A673 (cell line): ENCODE results near the gene NRG3. TPM values are rescaled to one million over a fixed set of nuclear protein-coding genes. Genes with fewer than 3 reads are reported as not detected.

Experiments used
- BruUV-seq: library from RNA; stranded (reverse); fragments of 400-500 nt; replicated peaks from 2 replicates; lab custom pipeline; 2021; lab: Mats Ljungman, UMichigan
- CTCF ChIA-PET: fragments of 300-600 bp; sonication (Branson Sonifier 250); formaldehyde crosslinking; loops from one replicate; lab custom pipeline; 2022; ENCODE audit warnings: antibody characterized with exemption; lab: Charles Lee
- POLR2A ChIA-PET: fragments of 300-600 bp; sonication (Branson Sonifier 250); formaldehyde crosslinking; loops from one replicate; lab custom pipeline; 2022; ENCODE audit warnings: antibody characterized with exemption; ENCODE audit not compliant: low non-redundant PET; lab: Charles Lee
- DNase-seq: peaks from one replicate; pipeline ENCODE4 v3.0.0-alpha.2; 2015; ENCODE audit warnings: low spot score
- H3K27ac ChIP-seq: fragments of 200-600 bp; sonication (generic); 2 replicates; pipeline ENCODE4 v1.5.1; 2016; ENCODE audit warnings: mixed run types, low read depth, mild to moderate bottlenecking, mixed read lengths, antibody characterized with exemption, low read length; ENCODE audit not compliant: poor library complexity, severe bottlenecking
- H3K27me3 ChIP-seq: fragments of 200-600 bp; sonication (generic); replicated peaks from 2 replicates; pipeline ENCODE4 v1.6.1; 2017; ENCODE audit warnings: mixed run types, low read depth, mild to moderate bottlenecking, mixed read lengths, antibody characterized with exemption, low read length; ENCODE audit not compliant: insufficient read depth, poor library complexity
- H3K36me3 ChIP-seq: fragments of 200-600 bp; sonication (generic); 2 replicates; pipeline ENCODE4 v1.6.1; 2016; ENCODE audit warnings: mixed run types, mild to moderate bottlenecking, mixed read lengths, antibody characterized with exemption, low read length; ENCODE audit not compliant: insufficient read depth, poor library complexity, severe bottlenecking
- H3K4me1 ChIP-seq: fragments of 200-600 bp; sonication (generic); 2 replicates; pipeline ENCODE4 v1.6.1; 2017; ENCODE audit warnings: mixed run types, mild to moderate bottlenecking, mixed read lengths, antibody characterized with exemption, low read length; ENCODE audit not compliant: insufficient read depth, poor library complexity, severe bottlenecking
- H3K4me3 ChIP-seq: fragments of 200-600 bp; sonication (generic); 2 replicates; pipeline ENCODE4 v1.5.1; 2016; ENCODE audit warnings: low read depth, mixed run types, mild to moderate bottlenecking, mixed read lengths, low read length; ENCODE audit not compliant: poor library complexity, severe bottlenecking
- H3K9me3 ChIP-seq: fragments of 200-600 bp; sonication (generic); 2 replicates; pipeline ENCODE4 v1.6.1; 2016; ENCODE audit warnings: mixed run types, low read depth, mild to moderate bottlenecking, mixed read lengths, antibody characterized with exemption, low read length; ENCODE audit not compliant: poor library complexity, severe bottlenecking
- CTCF ChIP-seq: fragments of 300-800, 200-600 bp; sonication (generic); conservative IDR thresholded peaks from 2 replicates; pipeline ENCODE4 v1.5.1; 2017; ENCODE audit warnings: low read depth, mild to moderate bottlenecking, antibody characterized with exemption, low read length, moderate library complexity, mixed read lengths
- EZH2 ChIP-seq: fragments of 200-600 bp; sonication (generic); IDR thresholded peaks from 2 replicates; pipeline ENCODE4 v1.6.1; 2017; ENCODE audit warnings: borderline replicate concordance, low read depth, mild to moderate bottlenecking, mixed read lengths, antibody characterized with exemption, low read length; ENCODE audit not compliant: poor library complexity, severe bottlenecking
- intact Hi-C: fragments of 100-400 bp; cut with micrococcal nuclease; formaldehyde crosslinking; loops from one replicate; pipeline ENCODE4 v1.10.0; 2022; ENCODE audit not compliant: unreplicated experiment
- total RNA-seq: library from RNA; stranded (reverse); gene quantifications from 2 replicates; pipeline ENCODE4 v1.2.3, GENCODE V29; 2021

NRG3 gene
- total RNA-seq, 1 experiment from 2014 or later, result not detected

GRCh38 chr10:82394122-82394521 lies 519.1 kb downstream of the NRG3 start:
- CTCF ChIA-PET, result no interaction called here
- intact Hi-C loops, result no loop called here

GRCh38 chr10:82394987-82395386 lies 520.0 kb downstream of the NRG3 start:
- TF ChIP-seq CTCF (no peak), EZH2 (no peak)

More at GRCh38 chr10:82394122-82394521, 519.1 kb downstream of the NRG3 start:
- Histone ChIP-seq H3K27ac (no peak overlapping the region), H3K4me3 (no peak overlapping the region), H3K27me3 (no peaks in the 10 kb centered on the region), H3K9me3 (peaks cover 6% of the 10 kb centered on the region), H3K4me1 (no peaks in the 10 kb centered on the region), H3K36me3 (no peaks in the 10 kb centered on the region)
- no peak for DNase-seq
- no TSS peak for BruUV-seq
- POLR2A ChIA-PET, result no interaction called here
- no peak for TF ChIP-seq EZH2
- no peak for TF ChIP-seq CTCF

GRCh38 chr10:82396886-82397285 lies 521.9 kb downstream of the NRG3 start:
- H3K27me3 ChIP-seq, result no peaks in the 10 kb centered on the region
- POLR2A ChIA-PET, result no interaction called here
- CTCF ChIA-PET, result no interaction called here

More at GRCh38 chr10:82394987-82395386, 520.0 kb downstream of the NRG3 start:
- CTCF ChIA-PET, result no interaction called here
- Histone ChIP-seq H3K27me3 (no peaks in the 10 kb centered on the region), H3K36me3 (no peaks in the 10 kb centered on the region), H3K27ac (no peak overlapping the region), H3K9me3 (peaks cover 6% of the 10 kb centered on the region), H3K4me3 (no peak overlapping the region), H3K4me1 (no peaks in the 10 kb centered on the region)
- intact Hi-C loops, result no loop called here
- POLR2A ChIA-PET, result no interaction called here
- BruUV-seq, result no TSS peak
- DNase-seq, result no peak

More at GRCh38 chr10:82396886-82397285, 521.9 kb downstream of the NRG3 start:
- BruUV-seq, result no TSS peak
- no peak overlapping the region for H3K4me3 ChIP-seq
- H3K9me3 ChIP-seq, result peaks cover 6% of the 10 kb centered on the region
- H3K27ac ChIP-seq, result no peak overlapping the region
- intact Hi-C loops, result no loop called here
- no peaks in the 10 kb centered on the region for H3K36me3 ChIP-seq
- TF ChIP-seq CTCF, result no peak
- no peak for TF ChIP-seq EZH2
- H3K4me1 ChIP-seq, result no peaks in the 10 kb centered on the region
- no peak for DNase-seq
